Skin epidermis (tissue), 12 donors: Measurements from ENCODE around the gene WNT7B.

Experiments
- H3K27ac ChIP-seq, 21 experiments: fragments of 200-600 bp; sonication (generic) in 11 of 21; one replicate each; pipeline ENCODE4 v1.5.0; 2020; ENCODE audit warnings: mild to moderate bottlenecking in 3 of 21, inconsistent platforms in 2 of 21, moderate library complexity in 2 of 21
- H3K4me3 ChIP-seq, 7 experiments: fragments of 200-600 bp; sonication (generic) in 2 of 7; one replicate each; pipeline ENCODE4 v1.5.0; 2020; ENCODE audit warnings: inconsistent platforms in 2 of 7, mild to moderate bottlenecking in 2 of 7, moderate library complexity in 1 of 7

The WNT7B gene

DNA sequence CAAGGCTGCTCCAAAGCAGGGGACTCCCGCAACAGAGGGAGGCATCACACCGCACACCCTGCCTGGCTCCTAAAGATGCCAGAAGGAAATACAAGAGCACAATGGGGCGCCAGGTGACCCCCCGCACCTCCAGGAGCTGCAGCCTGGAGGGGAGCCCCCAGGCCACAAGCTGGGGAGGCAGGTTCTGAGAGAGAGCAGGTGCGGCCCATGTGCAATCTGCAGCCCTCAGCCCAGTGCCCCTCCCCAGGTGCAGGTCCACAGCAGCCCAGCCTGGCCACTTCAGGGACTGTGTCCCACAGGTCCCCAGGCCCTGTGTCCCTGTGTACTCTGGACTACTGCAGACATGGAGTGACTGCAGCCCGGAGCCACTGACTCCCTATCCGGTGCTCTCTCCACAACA lies 13.1 kb downstream of the WNT7B start:
- Histone ChIP-seq H3K27ac (peak overlapping the region in 1 of 21 experiments; percentile 16), H3K4me3 (no peak overlapping the region)

DNA sequence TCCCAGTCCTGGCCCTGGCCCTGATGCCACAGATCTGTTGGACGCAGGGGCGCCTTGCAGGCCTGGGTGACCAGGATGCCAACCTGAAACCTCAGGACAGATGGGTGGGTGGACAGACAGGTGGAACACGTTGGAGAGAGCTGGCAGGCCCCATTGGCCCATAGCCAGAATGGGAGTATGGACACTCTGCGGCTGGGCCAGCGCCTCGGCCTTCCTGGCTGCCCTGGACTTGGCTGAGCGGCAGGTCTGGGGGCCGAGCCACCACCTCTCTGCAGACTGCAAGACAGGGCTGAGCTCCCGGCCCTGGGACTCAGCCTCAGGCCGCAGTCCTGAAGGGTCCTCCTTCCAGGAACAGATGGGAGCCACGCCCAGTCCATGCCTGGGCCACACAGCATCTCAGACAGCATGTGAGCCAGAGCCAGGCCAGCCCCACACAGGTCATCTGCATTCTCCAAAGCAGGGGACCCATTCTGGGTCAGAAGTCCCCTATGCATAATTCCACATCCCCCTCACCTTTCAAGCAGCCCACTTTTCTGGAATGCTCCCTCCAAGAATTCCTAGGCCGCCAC lies 14.1 kb downstream of the WNT7B start:
- Histone ChIP-seq H3K4me3 (no peak overlapping the region), H3K27ac (no peak overlapping the region)

GRCh38 chr22:45962434-45962718 lies 14.6 kb downstream of the WNT7B start:
- H3K4me3 ChIP-seq, result no peak overlapping the region

GRCh38 chr22:45961679-45962433 lies 15.1 kb downstream of the WNT7B start:
- no peak overlapping the region for H3K27ac ChIP-seq
- H3K4me3 ChIP-seq, result no peak overlapping the region

More at GRCh38 chr22:45962434-45962718, 14.6 kb downstream of the WNT7B start:
- no peak overlapping the region for H3K27ac ChIP-seq

- Histone ChIP-seq H3K4me3 (no peak overlapping the region), H3K27ac (peak overlapping the region in 1 of 21 experiments; percentile 55)
Observed at GRCh38 chr22:45960477-45961386, 16.2 kb downstream of the WNT7B start.

DNA sequence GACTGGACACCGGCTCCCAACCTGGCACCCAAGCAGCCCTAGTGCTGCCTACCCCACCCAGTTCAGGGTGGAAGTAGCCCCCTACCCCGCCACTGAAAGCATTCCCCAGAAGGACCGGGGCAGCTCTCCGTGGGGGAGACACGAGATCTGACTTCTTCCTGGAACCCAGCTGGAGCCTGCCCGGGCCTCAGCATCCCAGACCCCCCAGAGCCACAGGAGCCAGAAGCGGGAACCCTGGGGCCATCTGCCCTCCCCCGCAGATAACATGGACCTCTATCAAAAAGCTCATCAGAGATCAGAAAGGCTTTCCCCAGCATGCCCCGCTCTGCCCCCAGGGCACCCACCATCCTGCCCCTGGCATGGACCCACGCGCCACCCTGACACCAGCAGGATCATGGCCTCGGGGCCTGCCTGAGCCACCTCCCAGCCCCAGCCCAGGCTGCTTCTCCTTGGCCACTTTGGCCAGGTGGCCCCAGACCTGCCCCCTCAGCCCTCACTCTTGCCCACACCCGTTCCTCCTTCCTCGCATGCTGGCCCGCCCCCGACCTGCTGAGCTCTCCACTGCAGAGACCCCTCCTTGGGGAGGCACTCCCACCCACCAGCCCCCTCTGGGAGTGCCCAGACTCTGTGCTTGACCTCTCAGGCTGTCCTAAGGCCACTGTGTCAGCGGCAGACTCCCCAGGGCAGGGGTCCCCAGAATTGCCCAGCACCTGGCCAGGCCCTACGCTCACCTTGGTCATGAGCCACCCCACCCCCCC lies 17.1 kb downstream of the WNT7B start:
- peak overlapping the region in 1 of 21 experiments; percentile 55 for H3K27ac ChIP-seq
- H3K4me3 ChIP-seq, result no peak overlapping the region

DNA sequence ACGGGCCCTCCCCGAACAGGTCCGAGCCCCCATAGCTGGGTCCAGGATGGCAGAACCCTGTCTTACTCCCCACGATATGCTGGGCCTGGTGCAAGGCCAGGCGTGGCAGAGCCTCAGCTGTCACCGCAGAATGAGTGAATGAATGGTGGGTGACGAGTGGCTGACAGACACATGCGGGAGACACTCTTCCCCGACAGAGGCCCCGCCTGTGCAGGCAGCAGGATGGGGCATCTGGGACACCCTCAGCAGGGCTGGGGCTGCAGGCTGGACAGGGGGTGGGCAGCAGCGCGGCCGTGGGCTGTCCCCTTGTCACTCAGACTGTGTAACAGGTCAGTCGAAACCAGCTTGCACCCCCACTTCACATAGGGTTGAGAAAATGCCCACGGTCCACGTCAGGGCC lies 18.0 kb downstream of the WNT7B start:
- no peak overlapping the region for H3K27ac ChIP-seq
- H3K4me3 ChIP-seq, result no peak overlapping the region

DNA sequence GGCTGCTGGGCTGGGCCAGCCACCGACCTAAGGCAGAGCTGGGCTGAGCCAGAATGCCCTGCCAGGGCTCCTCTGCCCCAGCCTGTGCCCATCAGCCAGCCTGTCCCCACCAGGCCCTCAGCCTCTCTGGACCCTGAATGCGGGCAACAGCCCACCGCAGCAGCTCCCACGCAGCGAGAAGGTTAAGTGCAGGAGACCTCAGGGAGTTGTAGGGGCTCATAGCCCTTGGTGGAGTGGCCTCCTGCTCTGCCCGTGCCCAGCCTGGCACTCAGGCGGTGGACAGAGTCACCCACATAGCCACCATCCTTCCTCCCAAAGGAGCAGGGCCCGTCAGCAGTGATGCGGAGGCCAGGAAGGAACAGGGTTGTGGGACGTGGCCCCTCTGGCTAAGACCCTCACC lies 19.1 kb downstream of the WNT7B start:
- no peak overlapping the region for H3K4me3 ChIP-seq

GRCh38 chr22:45953178-45953577 lies 23.8 kb downstream of the WNT7B start:
- H3K27ac ChIP-seq, result no peak overlapping the region

More for the DNA sequence above, 19.1 kb downstream of the WNT7B start:
- no peak overlapping the region for H3K27ac ChIP-seq

DNA sequence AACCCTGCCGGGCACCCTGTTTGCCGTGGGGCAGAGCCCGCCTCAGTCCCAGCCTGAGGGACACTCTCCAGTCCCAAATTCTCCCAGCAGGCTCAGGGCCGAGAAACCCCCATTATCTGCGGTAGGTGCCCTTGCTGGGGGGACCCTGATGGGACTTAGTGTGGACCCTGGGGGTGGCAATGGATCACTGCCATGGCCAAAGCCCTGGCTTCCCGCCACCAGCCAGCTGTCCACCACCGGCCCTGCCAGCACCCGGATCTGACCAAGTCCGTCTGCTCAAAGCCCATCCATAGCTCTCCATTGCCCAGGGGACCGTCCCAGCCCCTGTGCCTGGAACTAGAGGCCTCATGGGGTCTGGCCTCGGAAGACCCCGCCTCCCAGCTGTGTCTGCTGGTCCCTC lies 24.4 kb downstream of the WNT7B start:
- no peak overlapping the region for H3K27ac ChIP-seq
- no peak overlapping the region for H3K4me3 ChIP-seq

More at GRCh38 chr22:45953178-45953577, 23.8 kb downstream of the WNT7B start:
- H3K4me3 ChIP-seq, result no peak overlapping the region

DNA sequence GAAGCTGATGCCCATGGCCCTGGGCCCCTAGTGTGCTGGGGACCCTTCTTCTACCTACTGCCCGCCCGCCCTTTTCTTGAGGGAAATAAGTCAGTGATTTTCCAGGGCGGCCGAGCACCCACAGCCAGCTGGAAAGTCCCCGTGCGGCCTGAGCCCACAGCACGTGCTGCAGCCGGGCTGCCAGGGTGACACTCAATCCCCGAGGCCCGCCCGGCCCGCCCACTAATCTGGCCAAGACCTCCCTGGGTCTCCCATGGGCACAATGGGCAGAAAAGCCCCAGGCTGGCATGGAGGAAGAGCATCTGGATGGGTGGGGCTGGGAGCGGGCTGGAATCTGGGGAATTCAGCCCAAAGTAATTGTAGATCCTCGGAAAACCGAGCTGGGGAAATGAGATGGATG lies 24.8 kb downstream of the WNT7B start:
- H3K27ac ChIP-seq, result no peak overlapping the region
- no peak overlapping the region for H3K4me3 ChIP-seq

DNA sequence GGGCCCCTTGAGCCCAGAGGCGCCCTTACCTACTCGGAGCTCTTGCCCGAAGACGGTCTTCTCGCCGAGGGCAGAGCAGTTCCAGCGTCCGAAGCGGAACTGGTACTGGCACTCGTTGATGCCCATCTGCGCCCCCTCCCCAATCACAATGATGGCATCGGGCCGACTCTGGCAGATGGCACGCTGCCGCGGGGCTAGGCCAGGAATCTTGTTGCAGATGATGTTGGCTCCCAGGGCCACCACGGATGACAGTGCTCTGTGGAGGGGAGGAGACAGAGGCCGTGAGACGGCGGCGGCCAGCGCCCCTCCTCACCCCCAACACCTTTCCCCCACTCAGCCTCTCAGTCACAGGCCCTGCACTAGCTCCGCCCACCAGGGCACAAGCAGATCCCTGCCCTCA lies 27.1 kb downstream of the WNT7B start:
- peak overlapping the region in 1 of 21 experiments; percentile 41 for H3K27ac ChIP-seq
- H3K4me3 ChIP-seq, result no peak overlapping the region

DNA sequence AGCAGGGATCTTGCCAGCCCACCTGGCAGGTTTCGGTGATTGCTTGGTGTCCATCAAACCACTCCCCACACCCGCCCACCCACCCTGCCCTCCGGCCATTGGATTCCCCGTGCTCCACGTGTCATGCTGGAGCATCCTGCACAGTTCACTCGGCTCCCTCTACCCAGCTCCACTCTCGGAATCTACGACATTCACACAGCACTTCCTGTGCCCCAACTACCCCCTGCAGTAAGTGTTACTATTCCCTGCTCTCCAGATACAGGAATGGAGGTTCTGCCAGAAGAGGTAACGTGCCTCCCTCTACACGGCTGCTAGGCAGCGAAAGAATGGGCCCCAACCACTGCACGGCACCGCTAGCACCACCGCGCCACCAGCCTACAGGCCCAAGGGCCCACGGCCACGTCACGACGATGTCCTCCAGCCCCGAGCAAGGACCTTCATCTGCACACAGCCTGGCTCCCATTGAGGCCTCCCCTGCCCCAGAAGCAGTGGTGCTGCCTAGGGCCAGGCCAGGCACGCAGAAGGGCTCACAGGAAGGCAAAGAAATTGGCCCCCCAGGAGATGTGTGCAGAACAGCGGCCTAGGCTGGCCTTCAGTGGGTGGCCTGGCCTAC lies 27.6 kb downstream of the WNT7B start:
- Histone ChIP-seq H3K27ac (peak overlapping the region in 1 of 21 experiments; percentile 41), H3K4me3 (no peak overlapping the region)

GRCh38 chr22:45948081-45948648 lies 28.8 kb downstream of the WNT7B start:
- Histone ChIP-seq H3K27ac (peak overlapping the region in 1 of 21 experiments; percentile 69), H3K4me3 (no peak overlapping the region)

DNA sequence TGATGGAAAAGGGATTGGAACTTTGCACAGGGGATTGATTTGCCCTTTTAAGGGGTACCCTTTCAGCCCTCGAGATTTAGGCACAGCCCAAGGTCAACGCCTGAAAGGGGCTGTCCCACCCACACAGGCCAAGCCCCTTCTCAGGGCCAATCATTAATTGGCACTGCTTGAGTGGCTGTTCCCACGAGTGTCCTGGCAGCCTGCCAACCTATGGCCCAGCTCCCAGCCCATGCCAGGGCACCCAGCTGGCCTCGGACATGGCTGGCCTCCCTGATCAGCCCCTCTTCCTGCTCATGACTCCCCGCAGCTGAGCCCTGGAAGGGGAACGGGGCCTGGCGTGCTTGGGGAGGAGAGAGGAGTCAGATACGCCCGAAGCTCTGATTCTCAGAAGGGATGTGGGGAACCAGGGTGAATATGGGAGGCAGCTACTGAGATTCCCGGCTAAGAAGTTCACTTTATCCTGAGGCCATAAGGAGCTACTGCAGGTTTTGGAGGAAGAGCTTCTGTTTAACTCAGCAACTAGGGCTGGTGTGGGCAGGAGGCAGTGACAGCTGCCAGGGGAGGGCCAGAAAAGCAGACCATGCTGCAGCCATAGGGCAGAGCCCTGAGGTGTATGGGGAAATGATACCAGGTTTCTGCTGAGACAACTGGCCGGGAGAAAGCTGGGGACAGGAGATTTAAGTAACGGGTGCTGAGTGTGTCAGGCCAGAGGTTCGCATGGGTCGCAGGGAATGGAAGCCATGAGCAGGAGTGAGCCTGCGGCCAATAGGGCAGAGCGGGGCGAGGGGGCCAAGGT lies 30.0 kb downstream of the WNT7B start:
- H3K27ac ChIP-seq, result peak overlapping the region in 1 of 21 experiments; percentile 69
- H3K4me3 ChIP-seq, result no peak overlapping the region

GRCh38 chr22:45945621-45946106 lies 31.3 kb downstream of the WNT7B start:
- Histone ChIP-seq H3K27ac (no peak overlapping the region), H3K4me3 (no peak overlapping the region)

- Histone ChIP-seq H3K27ac (peak overlapping the region in 13 of 21 experiments; percentile 7 to 79 (median 61)), H3K4me3 (no peak overlapping the region)
Observed at GRCh38 chr22:45942787-45943493, 34.0 kb downstream of the WNT7B start.

GRCh38 chr22:45942344-45942743 lies 34.6 kb downstream of the WNT7B start:
- Histone ChIP-seq H3K27ac (peak overlapping the region in 1 of 21 experiments; percentile 2), H3K4me3 (no peak overlapping the region)
